Measurements from ENCODE around the gene C1orf226. TPM values are rescaled to one million over a fixed set of nuclear protein-coding genes. Genes with fewer than 3 reads are reported as not detected.

C1orf226 gene
- total and polyA plus RNA-seq, 4 experiments from 2014 or later, result not detected

DNA sequence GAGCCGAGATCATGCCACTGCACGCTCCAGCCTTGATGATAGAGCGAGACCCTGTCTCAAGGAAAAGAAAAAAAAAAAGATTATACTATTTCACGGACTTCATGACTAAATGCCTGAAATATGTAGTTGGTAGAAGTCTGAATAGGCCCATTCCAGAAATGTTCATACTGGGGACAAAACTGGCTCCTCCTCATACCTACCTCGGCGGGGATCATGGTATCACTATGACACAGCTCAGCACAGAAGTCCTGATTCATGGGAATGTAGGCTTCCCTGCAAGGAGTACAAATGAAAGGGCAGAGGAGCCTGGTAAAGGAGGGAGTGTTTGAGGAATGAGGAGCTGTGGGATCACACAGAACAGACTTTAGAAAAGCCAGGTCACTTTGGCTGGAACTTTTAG is 9.9 kb upstream of the C1orf226 start:
- Histone ChIP-seq H3K36me3 (ENCODE audit: insufficient read depth, low read length) (no peaks in the 10 kb centered on the region), H3K27ac (ENCODE audit: low read depth, low read length) (no peak overlapping the region), H3K4me1 (ENCODE audit: insufficient read depth, low read length) (no peaks in the 10 kb centered on the region), H3K27me3 (ENCODE audit: insufficient read depth, low read length) (no peaks in the 10 kb centered on the region), H3K9me3 (ENCODE audit: control insufficient read depth in 1 of 2, low read length in 2 of 2) (no peaks in the 10 kb centered on the region), H3K4me3 (ENCODE audit: low read length in 2 of 2) (no peak overlapping the region)
- Mint-ChIP-seq H3K9me3 (no peaks in the 10 kb centered on the region), H3K36me3 (no peaks in the 10 kb centered on the region), H3K27me3 (no peaks in the 10 kb centered on the region), H3K27ac (no peak overlapping the region), H3K4me1 (no peaks in the 10 kb centered on the region), H3K4me3 (no peak overlapping the region)
- ChIA-PET POLR2A (ENCODE audit: partially characterized antibody) (no interaction called here), CTCF (ENCODE audit: partially characterized antibody) (interaction anchor here (1.5 kb wide), 1 partner anchor 20 kb away, joined by 4 read pairs; no protein-coding TSS in a partner anchor)
- no peak for DNase-seq
- intact Hi-C loops (cut with micrococcal nuclease), result no loop called here

DNA sequence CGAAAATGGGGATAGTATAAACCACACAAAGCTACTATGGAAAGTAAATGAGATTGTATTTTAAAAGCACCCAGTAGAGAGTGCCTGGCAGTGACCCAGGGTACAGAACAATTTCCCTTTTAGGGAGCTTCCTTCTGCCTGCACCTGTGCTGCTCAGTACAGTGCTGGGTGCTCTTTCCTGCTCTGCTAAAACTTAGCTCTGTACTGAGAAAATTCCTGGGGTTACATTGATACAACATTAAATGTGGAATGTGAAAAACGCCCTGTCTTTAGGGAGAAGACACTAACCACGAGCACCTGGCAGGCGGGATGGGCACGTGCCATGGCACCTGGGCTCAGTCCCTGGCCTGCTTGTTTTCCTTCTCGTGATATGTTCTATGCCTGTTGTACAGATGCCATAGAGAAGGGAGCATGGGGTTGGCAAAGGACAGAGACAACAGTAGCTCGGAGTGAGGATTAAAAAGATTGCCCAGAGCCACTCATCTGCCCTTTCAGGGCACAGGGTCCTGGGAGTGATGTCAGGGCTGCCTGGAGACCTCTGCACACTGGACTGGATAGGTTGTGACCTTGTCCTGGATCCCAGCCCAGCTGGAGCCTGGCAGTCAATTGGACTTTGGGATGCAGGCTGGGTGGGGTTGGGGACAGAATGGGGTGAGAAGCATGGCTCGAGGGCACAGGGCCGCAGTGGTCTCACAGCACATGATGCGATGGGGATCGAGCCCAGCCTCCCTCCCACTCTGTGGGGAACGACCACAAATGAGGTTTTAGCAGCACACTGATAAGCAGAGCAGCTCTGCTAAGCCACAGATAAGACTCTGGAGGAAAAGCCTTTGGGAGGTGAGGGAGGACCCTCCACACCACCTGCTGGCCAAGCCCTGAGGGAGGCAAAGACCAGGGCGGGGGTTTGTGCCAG is 9.1 kb upstream of the C1orf226 start:
- H3K27ac Mint-ChIP-seq, result no peak overlapping the region
- no peaks in the 10 kb centered on the region for H3K36me3 Mint-ChIP-seq
- no peaks in the 10 kb centered on the region for H3K4me1 Mint-ChIP-seq
- Histone ChIP-seq H3K36me3 (ENCODE audit: insufficient read depth, low read length) (no peaks in the 10 kb centered on the region), H3K27me3 (ENCODE audit: insufficient read depth, low read length) (no peaks in the 10 kb centered on the region), H3K9me3 (ENCODE audit: control insufficient read depth in 1 of 2, low read length in 2 of 2) (no peaks in the 10 kb centered on the region), H3K27ac (ENCODE audit: low read depth, low read length) (no peak overlapping the region), H3K4me3 (ENCODE audit: low read length in 2 of 2) (no peak overlapping the region), H3K4me1 (ENCODE audit: insufficient read depth, low read length) (no peaks in the 10 kb centered on the region)
- intact Hi-C loops (cut with micrococcal nuclease), result no loop called here
- POLR2A ChIA-PET (ENCODE audit: partially characterized antibody), result no interaction called here
- no peak for DNase-seq
- no peak overlapping the region for H3K4me3 Mint-ChIP-seq
- H3K27me3 Mint-ChIP-seq, result no peaks in the 10 kb centered on the region
- CTCF ChIA-PET (ENCODE audit: partially characterized antibody), result interaction anchor here (1.5 kb wide), 1 partner anchor 19 kb away, joined by 4 read pairs; no protein-coding TSS in a partner anchor
- no peaks in the 10 kb centered on the region for H3K9me3 Mint-ChIP-seq

DNA sequence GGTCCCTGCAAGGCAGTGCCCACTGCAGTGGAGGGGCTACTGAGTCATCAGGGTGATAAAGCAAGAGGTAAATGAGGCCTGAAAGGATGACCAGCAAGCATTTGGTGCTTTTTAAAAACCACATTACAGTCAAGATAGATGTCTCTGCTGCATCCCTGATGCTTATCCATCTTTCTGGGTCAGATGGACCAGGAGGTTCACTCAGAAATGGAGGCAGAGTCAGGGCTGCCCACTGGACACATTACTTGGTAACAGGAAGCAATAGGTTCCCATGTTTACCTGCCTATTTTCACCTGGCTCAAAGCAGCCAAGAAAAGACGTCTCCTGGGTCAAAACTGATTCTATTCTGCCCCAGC is 8.5 kb upstream of the C1orf226 start:
- no peaks in the 10 kb centered on the region for H3K27me3 Mint-ChIP-seq
- H3K4me1 ChIP-seq (ENCODE audit: insufficient read depth, low read length), result no peaks in the 10 kb centered on the region
- H3K36me3 Mint-ChIP-seq, result no peaks in the 10 kb centered on the region
- no peak overlapping the region for H3K27ac Mint-ChIP-seq
- H3K36me3 ChIP-seq (ENCODE audit: insufficient read depth, low read length), result no peaks in the 10 kb centered on the region
- DNase-seq, result no peak
- ChIA-PET POLR2A (ENCODE audit: partially characterized antibody) (no interaction called here), CTCF (ENCODE audit: partially characterized antibody) (no interaction called here)
- no peak overlapping the region for H3K27ac ChIP-seq (ENCODE audit: low read depth, low read length)
- no peaks in the 10 kb centered on the region for H3K9me3 ChIP-seq (ENCODE audit: control insufficient read depth in 1 of 2, low read length in 2 of 2)
- H3K9me3 Mint-ChIP-seq, result no peaks in the 10 kb centered on the region
- H3K4me3 ChIP-seq (ENCODE audit: low read length in 2 of 2), result no peak overlapping the region
- no peak overlapping the region for H3K4me3 Mint-ChIP-seq
- H3K27me3 ChIP-seq (ENCODE audit: insufficient read depth, low read length), result no peaks in the 10 kb centered on the region
- intact Hi-C loops (cut with micrococcal nuclease), result no loop called here
- no peaks in the 10 kb centered on the region for H3K4me1 Mint-ChIP-seq

DNA sequence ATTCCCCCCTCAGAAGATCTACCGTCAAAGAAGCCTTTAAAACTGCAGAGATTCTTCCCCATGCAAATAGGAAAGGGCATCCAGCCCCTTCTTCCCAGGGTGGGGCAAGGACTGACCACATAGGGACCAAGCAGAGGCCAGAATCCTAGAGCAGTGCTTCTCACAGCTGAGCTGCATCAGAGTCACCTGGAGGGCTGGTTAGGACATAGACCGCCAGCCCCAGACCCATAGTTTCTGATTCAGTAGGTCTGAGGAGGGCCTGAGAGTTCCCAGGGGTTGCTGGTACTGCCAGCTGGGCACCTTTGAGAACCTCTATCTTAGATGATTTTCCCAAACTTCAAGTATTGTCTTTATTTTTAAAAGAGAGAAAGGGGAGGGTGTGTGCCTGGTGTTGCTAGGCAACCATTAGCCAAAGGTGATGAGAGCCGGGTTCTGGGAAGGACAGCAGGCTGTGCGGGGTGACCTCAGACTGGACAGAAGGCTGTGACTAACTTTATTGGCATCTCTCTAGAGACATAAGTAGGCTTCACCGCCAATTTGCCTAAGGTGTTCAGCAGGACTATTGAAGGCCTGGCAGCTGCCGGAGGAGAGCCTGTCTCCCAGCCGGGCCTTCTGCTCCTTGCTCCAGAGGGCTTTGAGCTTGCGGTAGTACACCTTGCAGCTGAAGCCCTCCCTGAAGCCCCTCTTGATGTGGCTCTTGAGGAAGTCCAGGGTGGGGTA is 7.8 kb upstream of the C1orf226 start:
- CTCF ChIA-PET (ENCODE audit: partially characterized antibody), result no interaction called here
- intact Hi-C loops (cut with micrococcal nuclease), result no loop called here
- no peak overlapping the region for H3K27ac Mint-ChIP-seq

DNA sequence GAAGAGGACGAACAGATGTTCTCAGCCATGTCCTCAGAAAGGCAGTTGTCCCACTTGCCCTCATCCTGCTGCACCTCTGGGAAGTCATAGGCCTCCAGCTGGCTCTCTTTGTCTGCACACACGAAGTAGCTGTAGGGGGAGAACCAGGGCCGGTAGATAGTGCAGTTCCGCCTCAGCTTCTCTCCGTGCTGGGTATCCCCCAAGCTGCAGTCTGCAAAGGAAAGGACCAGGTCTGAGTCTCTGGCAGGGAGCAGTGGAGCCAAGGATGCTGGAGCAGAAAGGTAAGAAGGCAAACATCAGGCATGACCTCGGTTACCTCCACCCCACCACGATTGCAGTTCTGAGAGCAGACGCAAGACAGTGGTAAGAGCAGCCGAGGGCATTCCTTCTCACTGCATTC is 7.1 kb upstream of the C1orf226 start:
- no peaks in the 10 kb centered on the region for H3K27me3 ChIP-seq (ENCODE audit: insufficient read depth, low read length)
- Mint-ChIP-seq H3K27ac (no peak overlapping the region), H3K4me3 (no peak overlapping the region), H3K4me1 (no peaks in the 10 kb centered on the region), H3K9me3 (no peaks in the 10 kb centered on the region), H3K36me3 (no peaks in the 10 kb centered on the region), H3K27me3 (no peaks in the 10 kb centered on the region)
- no peaks in the 10 kb centered on the region for H3K4me1 ChIP-seq (ENCODE audit: insufficient read depth, low read length)
- no peaks in the 10 kb centered on the region for H3K36me3 ChIP-seq (ENCODE audit: insufficient read depth, low read length)
- no peaks in the 10 kb centered on the region for H3K9me3 ChIP-seq (ENCODE audit: control insufficient read depth in 1 of 2, low read length in 2 of 2)
- ChIA-PET CTCF (ENCODE audit: partially characterized antibody) (no interaction called here), POLR2A (ENCODE audit: partially characterized antibody) (no interaction called here)
- intact Hi-C loops (cut with micrococcal nuclease), result no loop called here
- no peak for DNase-seq
- no peak overlapping the region for H3K27ac ChIP-seq (ENCODE audit: low read depth, low read length)
- H3K4me3 ChIP-seq (ENCODE audit: low read length in 2 of 2), result no peak overlapping the region

More for the DNA sequence above, 7.8 kb upstream of the C1orf226 start:
- Mint-ChIP-seq H3K27me3 (no peaks in the 10 kb centered on the region), H3K4me1 (no peaks in the 10 kb centered on the region), H3K36me3 (no peaks in the 10 kb centered on the region), H3K9me3 (no peaks in the 10 kb centered on the region), H3K4me3 (no peak overlapping the region)
- Histone ChIP-seq H3K4me3 (ENCODE audit: low read length in 2 of 2) (no peak overlapping the region), H3K9me3 (ENCODE audit: control insufficient read depth in 1 of 2, low read length in 2 of 2) (no peaks in the 10 kb centered on the region), H3K36me3 (ENCODE audit: insufficient read depth, low read length) (no peaks in the 10 kb centered on the region), H3K27ac (ENCODE audit: low read depth, low read length) (no peak overlapping the region), H3K27me3 (ENCODE audit: insufficient read depth, low read length) (no peaks in the 10 kb centered on the region), H3K4me1 (ENCODE audit: insufficient read depth, low read length) (no peaks in the 10 kb centered on the region)
- POLR2A ChIA-PET (ENCODE audit: partially characterized antibody), result no interaction called here
- no peak for DNase-seq

DNA sequence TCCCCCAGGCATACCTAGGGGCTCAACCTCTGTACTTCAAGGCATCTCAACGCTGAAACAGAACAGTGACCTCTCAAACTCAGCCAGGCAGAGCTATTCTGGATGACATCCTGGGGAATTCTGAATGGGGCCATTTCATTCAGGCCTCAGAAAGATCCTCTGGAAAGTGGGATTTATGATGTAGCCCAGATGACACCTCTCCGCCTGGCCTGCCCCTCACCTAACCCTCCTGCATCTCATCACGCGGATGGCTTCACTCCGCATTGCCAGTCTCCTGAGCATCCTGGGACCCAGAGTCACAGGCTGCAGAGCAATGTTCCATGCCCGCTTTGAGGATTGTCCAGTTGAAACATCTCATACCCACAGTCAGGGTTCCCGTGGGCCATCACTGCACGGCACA is 6.1 kb upstream of the C1orf226 start:
- Histone ChIP-seq H3K9me3 (ENCODE audit: control insufficient read depth in 1 of 2, low read length in 2 of 2) (no peaks in the 10 kb centered on the region), H3K4me3 (ENCODE audit: low read length in 2 of 2) (no peak overlapping the region), H3K4me1 (ENCODE audit: insufficient read depth, low read length) (no peaks in the 10 kb centered on the region), H3K27ac (ENCODE audit: low read depth, low read length) (no peak overlapping the region), H3K36me3 (ENCODE audit: insufficient read depth, low read length) (no peaks in the 10 kb centered on the region), H3K27me3 (ENCODE audit: insufficient read depth, low read length) (no peaks in the 10 kb centered on the region)
- Mint-ChIP-seq H3K27me3 (no peaks in the 10 kb centered on the region), H3K27ac (no peak overlapping the region), H3K36me3 (no peaks in the 10 kb centered on the region), H3K9me3 (no peaks in the 10 kb centered on the region), H3K4me3 (no peak overlapping the region), H3K4me1 (no peaks in the 10 kb centered on the region)
- ChIA-PET POLR2A (ENCODE audit: partially characterized antibody) (no interaction called here), CTCF (ENCODE audit: partially characterized antibody) (interaction anchor here (1.6 kb wide), 1 partner anchor 9 kb away, joined by 3 read pairs; no protein-coding TSS in a partner anchor)
- no peak for DNase-seq
- intact Hi-C loops (cut with micrococcal nuclease), result no loop called here

DNA sequence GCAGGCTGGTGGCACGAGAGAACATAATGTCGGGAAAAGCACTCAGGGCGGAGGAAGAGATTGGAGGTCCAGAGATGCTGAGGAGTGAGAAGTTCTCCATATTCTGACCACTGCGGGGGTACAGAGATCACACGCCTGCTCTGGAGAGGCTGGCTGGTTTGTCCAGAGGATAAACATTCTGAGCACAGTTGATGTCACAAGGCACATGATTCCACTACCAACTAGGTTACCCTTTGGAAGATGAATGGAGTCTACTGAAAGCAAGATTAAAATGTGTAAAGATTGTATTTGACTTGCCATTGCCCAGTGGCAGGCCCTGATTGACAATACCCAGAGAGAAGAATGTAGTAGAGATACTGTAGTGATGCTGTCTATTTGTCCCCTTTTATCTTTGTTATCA is 4.8 kb upstream of the C1orf226 start, which contains the start of gene SPATA46:
SPATA46 (minus strand) TSS at position 164 of the 400 bp plus-strand sequence; CDS start at position 100, 64 bp downstream.
- DNase-seq, result no peak
- Histone ChIP-seq H3K4me1 (ENCODE audit: insufficient read depth, low read length) (no peaks in the 10 kb centered on the region), H3K4me3 (ENCODE audit: low read length in 2 of 2) (no peak within 1 kb of the TSS), H3K27ac (ENCODE audit: low read depth, low read length) (no peak within 1 kb of the TSS), H3K27me3 (ENCODE audit: insufficient read depth, low read length) (no peaks in the 10 kb centered on the region), H3K36me3 (ENCODE audit: insufficient read depth, low read length) (no peaks in the 10 kb centered on the region), H3K9me3 (ENCODE audit: control insufficient read depth in 1 of 2, low read length in 2 of 2) (no peaks in the 10 kb centered on the region)
- Mint-ChIP-seq H3K27ac (no peak within 1 kb of the TSS), H3K27me3 (no peaks in the 10 kb centered on the region), H3K4me3 (no peak within 1 kb of the TSS), H3K4me1 (no peaks in the 10 kb centered on the region), H3K36me3 (no peaks in the 10 kb centered on the region), H3K9me3 (no peaks in the 10 kb centered on the region)
- intact Hi-C loops (cut with micrococcal nuclease), result no loop called here
- CTCF ChIA-PET (ENCODE audit: partially characterized antibody), result interaction anchor here (1.6 kb wide), 1 partner anchor 11 kb away, joined by 3 read pairs; no protein-coding TSS in a partner anchor
- POLR2A ChIA-PET (ENCODE audit: partially characterized antibody), result no interaction called here
